ENCODE data around the gene NINJ2. TPM values are rescaled to one million over a fixed set of nuclear protein-coding genes. Genes with fewer than 3 reads are reported as not detected.

The NINJ2 gene
- total and polyA plus RNA-seq, 10 of the 15 experiments (the other 5 are each of a cell fraction or from before 2014, with no cell fraction given) = 8.9 to 51.6 (median 21.3) TPM

- TF ChIP-seq ZNF687 (IDR thresholded peaks at IDR 0.05) (no peak), MTA2 (IDR thresholded peaks at IDR 0.05; ENCODE audit: low read depth) (no peak), CHD2 (IDR thresholded peaks at IDR 0.05; ENCODE audit: borderline replicate concordance, low read depth, low read length) (0 out of 2 replicates have a peak, but pooled peaks have one; percentile 22), POLR2A (IDR thresholded peaks at IDR 0.05; ENCODE audit: low read depth, low read length) (no peak), CBX3 (IDR thresholded peaks at IDR 0.05; ENCODE audit: borderline replicate concordance, low read depth) (no peak), PML (IDR thresholded peaks at IDR 0.05; ENCODE audit: low read length) (no peak), SRF (IDR thresholded peaks at IDR 0.05; ENCODE audit: low read depth in 2 of 2, low read length in 2 of 2) (no peak), FOXK2 (IDR thresholded peaks at IDR 0.05) (no peak), CTCF (IDR thresholded peaks at IDR 0.05 in 2 of 3, conservative IDR thresholded peaks at IDR 0.05 in 1 of 3; ENCODE audit: control insufficient read depth in 2 of 3, extremely low read depth in 1 of 3, insufficient read depth in 1 of 3, low read depth in 3 of 3, low read length in 3 of 3) (peak; percentile 61 to 86 (median 63))
Measured at GRCh38 chr12:614411-614970, 48.8 kb downstream of the NINJ2 start (continued).

Data from GM12878 (cell line).